ENCODE measurements around the gene ZNF70.

Gene ZNF70

GRCh38 chr22:23695571-23696325 is 55.2 kb downstream of the ZNF70 start:
- TF ChIP-seq CTCF (IDR thresholded peaks at IDR 0.05; ENCODE audit: low read length, missing control alignments), result no peak
- no peak overlapping the region for H3K4me3 ChIP-seq (replicated peaks; ENCODE audit: low read depth, low read length)
- DNase-seq (ENCODE audit: low read depth), result no peak

GRCh38 chr22:23695141-23695540 is 55.8 kb downstream of the ZNF70 start:
- no peak for DNase-seq (ENCODE audit: low read depth)
- no peak for TF ChIP-seq CTCF (IDR thresholded peaks at IDR 0.05; ENCODE audit: low read length, missing control alignments)
- no peak overlapping the region for H3K4me3 ChIP-seq (replicated peaks; ENCODE audit: low read depth, low read length)

- no peak for TF ChIP-seq CTCF (IDR thresholded peaks at IDR 0.05; ENCODE audit: low read length, missing control alignments)
- H3K4me3 ChIP-seq (replicated peaks; ENCODE audit: low read depth, low read length), result no peak overlapping the region
- DNase-seq (ENCODE audit: low read depth), result no peak
Observed at GRCh38 chr22:23693979-23694680, 56.8 kb downstream of the ZNF70 start.

- no peak for TF ChIP-seq CTCF (IDR thresholded peaks at IDR 0.05; ENCODE audit: low read length, missing control alignments)
- DNase-seq (ENCODE audit: low read depth), result no peak
- H3K4me3 ChIP-seq (replicated peaks; ENCODE audit: low read depth, low read length), result no peak overlapping the region
Observed at GRCh38 chr22:23692598-23693291, 58.2 kb downstream of the ZNF70 start.

- no peak overlapping the region for H3K4me3 ChIP-seq (replicated peaks; ENCODE audit: low read depth, low read length)
- DNase-seq (ENCODE audit: low read depth), result no peak
- TF ChIP-seq CTCF (IDR thresholded peaks at IDR 0.05; ENCODE audit: low read length, missing control alignments), result no peak
Observed at GRCh38 chr22:23691748-23692423, 59.0 kb downstream of the ZNF70 start.

GRCh38 chr22:23690713-23691112 is 60.2 kb downstream of the ZNF70 start, which contains the start of gene RGL4:
Gene RGL4, plus strand, starts transcription at chr22:23691013. Its CDS starts 1,018 bp downstream, at chr22:23692031.
- no peak within 1 kb of the TSS for H3K4me3 ChIP-seq (replicated peaks; ENCODE audit: low read depth, low read length)
- no peak for DNase-seq (ENCODE audit: low read depth)
- TF ChIP-seq CTCF (IDR thresholded peaks at IDR 0.05; ENCODE audit: low read length, missing control alignments), result no peak

Data from fibroblast of pulmonary artery (primary cell).